DMS53 (cell line): ENCODE measurements around the gene AFAP1L2.
A peak's percentile ranks its signal among the peaks of the same experiment; 100 is the strongest.
"Not testable (repeated sequence)": the region's sequence is repeated elsewhere in the genome, so short reads cannot be mapped to it uniquely, and the experiment has no call there.

Experiments
- DNase-seq: peaks from one replicate; lab custom pipeline; 2025; lab: John Stamatoyannopoulos, UW

Gene AFAP1L2

DNA sequence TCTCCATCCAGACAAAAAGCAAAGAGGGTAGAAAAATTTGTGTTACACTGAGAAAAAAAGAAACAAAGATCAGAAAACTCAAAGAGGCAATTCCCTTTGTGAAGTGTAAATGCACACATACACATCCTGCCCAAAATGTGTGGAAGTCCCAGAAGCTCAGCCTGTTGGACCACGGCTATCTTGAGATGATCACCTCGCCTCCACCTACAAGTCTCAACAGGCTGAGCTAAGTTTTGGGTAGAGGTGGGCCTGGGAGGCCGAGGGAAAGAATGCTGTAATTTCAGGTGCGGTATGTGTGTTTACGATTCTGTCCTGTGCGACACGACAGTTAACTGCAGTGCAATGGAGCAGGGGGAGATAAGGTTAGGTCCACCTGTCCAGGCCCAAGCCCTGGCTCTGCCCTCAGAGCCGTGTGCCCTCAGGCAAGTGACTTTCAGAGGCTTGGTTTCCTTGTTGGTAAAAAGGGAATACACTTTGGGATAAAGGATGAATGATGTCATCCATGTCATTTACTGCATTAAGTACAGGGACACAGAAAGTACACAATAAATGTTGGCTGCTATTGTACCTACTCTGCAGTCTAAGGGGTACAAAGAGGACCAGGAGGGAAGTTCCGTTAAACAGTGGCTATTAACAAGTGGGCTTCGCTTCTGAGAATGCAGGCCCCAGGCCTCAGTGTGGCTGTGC, 67.3 kb downstream of the AFAP1L2 start:
- no peak for DNase-seq

DNA sequence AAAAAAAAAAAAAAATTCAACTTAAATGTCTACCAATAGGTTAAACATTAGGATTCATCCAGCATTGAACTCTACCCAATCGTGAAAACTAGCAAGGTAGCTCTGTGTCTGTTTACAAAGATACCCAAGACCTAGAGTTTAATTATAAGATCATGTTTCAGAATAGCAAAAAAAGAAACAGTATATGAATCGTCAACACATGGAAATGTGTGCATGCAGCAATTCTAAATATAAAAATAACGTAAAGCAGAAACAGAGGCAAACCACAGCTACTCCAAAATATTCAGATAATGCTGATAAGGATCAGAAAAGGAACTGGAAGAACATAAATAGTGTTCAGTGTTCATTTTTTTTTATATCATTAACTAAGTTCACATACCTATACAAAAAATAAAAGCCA, 68.7 kb downstream of the AFAP1L2 start:
- DNase-seq: no peak

DNA sequence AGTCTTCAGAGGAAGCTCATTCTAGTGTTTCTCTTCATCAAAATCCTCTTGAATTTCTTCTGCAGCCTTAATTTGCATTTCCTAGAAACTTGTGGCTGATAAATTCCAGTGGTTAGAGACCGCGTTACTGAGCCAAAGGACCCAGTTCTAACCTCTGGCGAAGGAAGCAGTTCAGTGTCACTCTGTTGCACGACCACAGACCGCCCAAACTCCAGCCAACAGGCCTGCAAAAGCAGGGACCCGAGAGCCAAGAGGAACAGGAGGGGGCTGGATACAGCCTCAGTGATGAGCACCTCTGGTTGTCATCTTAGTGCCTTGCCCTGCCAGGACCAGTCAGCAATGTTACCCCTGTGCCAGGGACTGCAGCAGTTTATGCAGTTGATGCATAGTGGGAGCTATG, 70.0 kb downstream of the AFAP1L2 start:
- DNase-seq: no peak

DNA sequence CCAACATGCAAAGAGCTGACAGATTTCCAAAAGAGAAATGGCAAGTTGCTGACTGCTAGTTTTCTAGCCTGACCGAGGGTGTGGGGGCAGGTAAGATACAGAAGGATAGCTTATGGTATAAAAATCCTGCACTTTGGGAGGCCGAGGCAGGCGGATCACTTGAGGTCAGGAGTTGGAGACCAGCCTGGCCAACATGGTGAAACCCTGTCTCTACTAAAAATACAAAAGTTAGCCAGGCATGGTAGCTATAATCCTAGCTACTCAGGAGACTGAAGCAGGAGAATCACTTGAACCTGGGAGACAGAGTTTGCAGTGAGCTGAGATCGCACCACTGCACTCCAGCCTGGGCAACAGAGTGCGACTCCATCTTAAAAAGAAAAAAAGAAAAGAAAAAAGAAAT, 70.9 kb downstream of the AFAP1L2 start:
- not testable (repeated sequence) for DNase-seq

DNA sequence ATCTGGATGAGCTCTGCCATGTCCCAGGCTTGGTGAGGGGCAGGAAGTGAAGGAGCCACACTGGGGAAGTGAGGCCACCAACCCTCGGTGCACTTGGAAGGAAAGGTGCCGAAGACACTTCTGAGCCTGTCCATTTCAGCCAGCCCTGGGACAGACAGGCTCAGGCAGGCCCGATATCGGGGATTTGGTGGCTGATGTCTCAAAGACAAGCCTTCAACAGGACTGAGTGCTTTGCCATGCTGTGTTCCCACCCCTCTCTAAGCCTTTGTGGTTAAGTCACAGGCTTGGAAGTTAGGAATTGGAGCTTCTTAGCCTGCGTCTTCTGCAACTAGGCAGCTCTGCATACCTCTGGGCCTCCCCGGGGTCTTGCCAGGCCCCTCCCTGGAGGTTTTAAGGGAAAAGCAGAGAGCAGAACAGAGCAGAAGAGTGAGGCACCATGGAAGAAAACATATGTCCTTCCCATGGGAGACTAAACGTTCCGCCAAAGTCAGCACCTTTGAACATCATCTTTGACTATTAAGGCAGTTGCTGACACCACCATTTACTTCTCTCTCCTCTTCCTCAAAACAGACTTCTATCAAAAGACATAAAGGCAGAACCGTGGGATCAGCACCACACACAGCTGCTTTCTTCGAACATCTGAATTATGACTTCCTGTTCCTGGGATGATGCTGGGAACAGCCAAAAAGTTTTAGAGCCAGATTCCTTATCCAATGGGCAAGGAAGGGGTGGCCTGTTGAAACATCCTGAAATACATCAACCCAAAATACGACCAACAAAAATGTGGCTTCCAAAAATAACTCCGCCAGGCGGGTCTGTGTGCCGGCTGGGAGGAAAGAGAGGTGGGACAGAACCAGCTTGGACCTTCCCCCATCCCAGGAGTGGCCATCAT, 71.8 kb downstream of the AFAP1L2 start:
- no peak for DNase-seq

DNA sequence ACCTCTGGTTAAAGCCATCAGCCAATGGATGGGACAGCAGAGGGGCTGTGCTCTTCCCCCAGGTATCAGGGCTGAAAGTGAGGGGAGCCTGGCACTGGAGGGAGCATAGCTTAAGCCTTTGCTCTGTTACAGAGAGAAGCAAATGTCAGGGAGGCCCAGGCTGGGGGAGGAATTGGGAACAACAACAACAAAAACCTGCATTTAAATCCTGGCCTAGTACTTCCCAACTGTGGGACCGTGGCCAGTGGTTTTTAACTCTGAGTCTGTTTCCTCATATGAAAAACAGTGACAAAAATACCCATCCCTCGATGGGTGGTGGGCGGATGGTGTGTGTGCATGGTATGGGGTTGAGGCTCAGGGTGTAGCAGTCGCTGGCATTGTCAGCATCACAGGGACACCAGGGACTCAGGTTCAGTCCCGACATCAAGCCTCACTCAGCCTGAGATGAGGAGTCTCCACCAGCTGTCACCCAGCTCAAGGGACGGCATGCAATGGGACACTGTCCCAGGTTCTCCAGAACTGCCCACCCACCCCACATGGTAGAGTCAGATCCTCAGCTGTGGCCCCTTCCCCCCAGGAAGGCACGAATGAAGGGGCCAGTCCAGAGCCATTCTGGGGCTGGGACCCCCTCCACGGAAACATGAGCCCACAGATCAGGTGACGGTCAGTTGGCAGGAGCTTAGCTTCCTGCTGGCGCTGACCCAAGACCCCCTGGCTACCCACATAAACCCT, 74.5 kb downstream of the AFAP1L2 start:
- no peak for DNase-seq

DNA sequence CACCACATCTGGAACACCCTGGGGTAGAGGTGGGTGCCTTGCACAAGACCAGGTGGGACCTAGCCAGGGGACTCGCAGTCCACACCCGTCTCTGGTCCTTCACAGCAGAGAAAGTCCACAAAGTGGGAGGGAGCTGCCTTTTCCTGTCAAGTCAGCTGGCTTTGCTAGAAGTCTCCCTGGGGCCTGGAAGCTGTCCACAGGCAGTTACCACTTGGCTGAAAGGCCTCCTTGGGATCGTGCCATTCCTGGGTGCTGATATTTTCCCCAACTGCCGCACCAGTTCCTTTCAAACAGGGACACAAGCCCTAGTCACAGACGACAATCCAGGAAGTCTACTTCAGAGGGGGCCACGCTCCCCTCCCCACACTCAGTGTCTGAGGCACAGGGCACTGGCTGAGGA, 75.4 kb downstream of the AFAP1L2 start:
- DNase-seq: no peak

DNA sequence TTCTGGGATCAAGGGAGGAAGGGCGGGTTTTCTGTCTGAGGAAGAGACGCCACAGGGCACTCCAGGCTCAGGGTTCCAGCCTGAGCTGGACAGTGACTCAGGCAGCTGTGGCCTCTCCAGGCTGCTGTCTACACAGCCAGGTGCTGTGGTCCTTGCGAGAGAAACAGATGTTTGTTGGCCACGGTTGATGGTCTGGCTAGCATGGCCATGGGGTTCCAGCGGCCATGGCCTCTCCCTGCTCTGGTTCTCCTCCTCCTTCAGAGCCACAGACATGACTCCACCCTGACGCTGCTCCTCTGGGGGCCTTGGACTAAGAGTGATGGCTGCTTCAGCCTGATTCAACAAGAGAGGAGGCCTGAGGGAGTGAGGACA, 75.9 kb downstream of the AFAP1L2 start:
- peak; percentile 40 for DNase-seq

DNA sequence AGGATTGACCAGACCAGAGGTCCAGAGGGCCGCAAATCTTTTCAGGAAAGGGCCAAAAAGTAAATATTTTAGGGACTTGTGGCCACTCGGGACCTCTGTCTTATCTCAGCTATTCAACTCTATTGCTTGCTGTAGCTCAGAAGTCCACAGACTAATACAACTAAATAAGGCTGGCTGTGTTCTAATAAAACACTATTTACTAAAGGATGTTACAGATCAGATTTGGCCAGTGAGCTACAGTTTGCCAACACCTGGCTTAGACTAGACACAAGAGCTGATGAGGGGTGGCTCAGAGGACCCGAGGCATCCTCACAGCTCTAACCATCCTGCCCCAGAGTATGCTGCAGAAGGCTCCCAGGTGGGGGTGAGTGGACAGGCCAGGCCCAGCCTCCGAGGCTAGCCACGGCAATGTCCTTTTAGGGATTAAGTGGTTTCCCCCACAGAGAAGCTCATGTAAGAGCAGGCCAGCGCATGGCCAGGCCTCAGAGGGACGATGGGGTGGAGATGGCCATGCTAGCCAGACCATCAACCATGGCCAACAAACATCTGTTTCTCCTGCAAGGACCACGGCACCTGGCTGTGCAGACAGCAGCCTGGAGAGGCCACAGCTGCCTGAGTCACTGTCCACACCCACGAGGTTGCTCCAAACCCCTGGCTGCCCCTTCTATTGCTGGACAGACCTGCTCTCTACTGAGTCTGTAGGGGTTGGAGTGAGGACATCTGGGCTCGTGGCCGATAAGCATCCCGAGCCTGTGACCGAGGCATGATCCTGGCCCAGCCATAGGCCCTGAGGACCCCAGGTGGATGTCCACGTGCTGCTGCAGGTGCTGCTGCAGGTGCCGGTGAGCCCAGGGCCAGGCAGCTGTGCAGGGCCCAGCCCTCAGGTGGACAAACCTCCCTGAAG, 76.5 kb downstream of the AFAP1L2 start:
- no peak for DNase-seq

DNA sequence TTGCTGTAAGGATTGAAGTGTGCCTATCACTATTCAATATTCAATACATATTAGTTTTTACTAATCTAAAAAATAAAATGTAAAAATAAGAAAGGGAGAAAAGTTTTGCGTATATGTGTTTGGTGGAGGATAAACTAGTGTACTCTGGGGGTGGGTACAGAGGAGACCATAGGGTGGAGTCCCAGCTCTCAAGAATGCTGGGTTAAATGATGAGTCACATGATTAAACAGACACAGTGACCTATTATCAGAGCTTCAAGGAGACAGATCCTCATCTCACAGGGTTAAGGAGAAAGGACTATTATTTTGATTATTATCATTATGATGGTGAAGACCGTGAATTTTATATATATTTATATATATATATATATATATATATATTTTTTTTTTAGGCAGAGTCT, 77.5 kb downstream of the AFAP1L2 start:
- no peak for DNase-seq

DNA sequence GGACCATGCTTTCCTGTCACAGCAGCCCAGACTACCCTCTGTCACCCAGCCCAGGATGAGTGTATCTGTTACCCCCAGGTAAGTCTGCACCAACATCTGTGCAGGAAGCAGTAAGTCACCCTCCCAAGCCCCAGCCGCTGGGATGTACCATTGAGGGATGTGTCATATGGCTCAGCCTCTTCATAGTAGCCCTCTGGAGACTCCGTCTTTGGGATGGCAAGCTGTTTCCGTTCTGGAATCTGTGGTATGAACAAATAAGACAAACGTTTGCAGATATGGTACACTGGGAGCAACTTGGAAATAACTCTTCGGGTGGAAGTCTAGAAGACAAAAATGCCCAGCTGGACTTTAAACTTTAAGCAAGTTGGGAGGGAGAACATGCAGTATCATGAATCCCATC, 81.3 kb downstream of the AFAP1L2 start:
- no peak for DNase-seq

DNA sequence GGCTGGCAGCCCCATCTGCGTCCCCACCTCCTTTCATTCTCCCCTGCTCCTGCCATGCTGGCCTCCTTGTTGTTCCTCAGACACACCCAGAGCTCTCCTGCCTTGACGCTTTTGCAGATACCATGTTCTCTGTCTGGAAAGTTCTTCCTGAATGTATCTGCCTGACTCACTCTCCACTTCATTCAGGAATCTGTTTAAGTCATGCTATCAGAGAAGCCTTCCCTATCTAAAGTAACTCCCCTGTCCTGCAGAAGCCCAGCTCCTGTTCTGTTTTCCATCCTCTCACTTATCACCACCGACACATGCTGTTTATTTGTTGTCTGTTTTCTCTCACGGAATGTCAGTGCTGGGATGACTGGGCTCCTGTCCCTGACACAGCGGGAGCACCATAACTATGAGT, 82.0 kb downstream of the AFAP1L2 start:
- no peak for DNase-seq

DNA sequence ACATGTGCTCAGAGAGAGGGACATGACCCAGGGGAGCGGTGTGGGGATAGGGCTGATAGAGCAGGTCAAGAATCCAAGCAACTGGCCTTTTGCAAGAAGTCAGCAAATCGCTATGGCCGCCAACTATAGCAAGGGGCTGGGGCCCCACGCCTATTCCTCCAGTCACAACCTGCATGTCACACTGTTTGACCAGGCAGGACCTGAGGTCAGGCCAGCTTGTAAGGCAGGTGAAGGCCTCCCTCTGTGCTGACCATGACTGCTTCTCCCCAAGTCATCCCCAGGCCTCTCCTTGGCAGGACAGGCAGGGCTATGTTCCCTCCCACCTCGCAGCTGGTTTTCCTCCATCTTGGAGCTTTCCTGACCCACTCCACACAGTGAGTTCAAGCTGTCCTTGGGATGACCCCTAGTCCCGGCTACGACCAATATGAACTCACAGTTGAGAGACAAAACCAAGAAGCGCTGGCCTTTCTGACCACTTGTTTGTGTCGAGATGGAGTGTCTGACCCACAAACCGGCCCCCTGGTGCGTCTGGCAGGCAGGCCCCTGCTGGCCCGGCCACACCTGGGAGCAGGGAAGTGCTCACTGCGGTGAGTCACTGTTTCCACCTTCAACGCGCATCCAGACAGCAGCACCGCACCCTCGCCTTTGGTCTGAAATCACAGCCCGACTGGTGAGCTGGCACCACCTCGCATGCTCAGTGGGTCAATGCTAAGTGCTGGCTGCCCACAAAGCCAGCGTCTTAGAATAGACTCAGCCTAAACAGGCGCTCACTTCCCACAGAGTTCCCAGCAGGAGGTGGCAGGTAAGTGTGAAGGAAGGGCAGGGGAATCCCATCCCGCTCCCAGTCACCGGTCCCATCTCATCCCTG, 83.8 kb downstream of the AFAP1L2 start:
- no peak for DNase-seq

DNA sequence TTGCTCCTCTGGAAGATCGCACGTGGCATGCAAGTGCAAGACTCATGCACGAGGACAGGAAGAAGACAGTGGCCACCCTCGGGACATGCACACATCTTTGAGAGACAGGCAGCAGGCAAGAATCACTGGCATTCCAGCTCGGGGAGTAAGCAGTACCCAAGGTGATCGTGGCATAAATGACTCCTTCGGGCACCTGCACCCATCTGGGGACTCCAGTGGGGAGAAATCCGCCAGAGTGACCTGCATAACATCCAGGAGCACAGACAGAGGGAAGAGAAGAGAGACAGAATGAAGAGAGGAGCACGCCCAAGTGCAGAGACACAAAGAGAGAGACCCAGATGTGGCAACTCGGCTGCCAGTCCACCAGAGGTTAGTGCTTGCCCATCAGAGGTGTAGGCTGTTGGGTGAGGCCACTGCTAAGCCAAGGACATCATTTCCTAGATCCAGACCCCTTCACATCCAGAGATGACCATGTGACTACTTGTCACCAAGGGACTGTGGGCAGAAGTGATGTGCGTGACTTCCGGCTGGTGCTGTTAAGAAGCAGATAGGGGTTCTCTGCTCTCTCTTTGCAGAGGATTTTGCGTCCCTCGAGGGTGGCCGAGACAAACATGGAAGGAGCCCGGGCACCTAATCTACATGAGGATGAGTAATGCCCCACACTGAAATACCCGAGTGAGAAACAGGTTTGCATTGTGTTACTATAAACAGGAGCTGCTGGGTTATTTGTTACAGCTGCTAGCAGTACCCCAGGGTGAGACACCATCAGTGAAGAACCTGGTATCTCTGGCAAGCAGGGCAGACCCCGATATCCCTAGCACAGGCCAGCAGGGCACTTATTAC, 84.7 kb downstream of the AFAP1L2 start:
- no peak for DNase-seq

DNA sequence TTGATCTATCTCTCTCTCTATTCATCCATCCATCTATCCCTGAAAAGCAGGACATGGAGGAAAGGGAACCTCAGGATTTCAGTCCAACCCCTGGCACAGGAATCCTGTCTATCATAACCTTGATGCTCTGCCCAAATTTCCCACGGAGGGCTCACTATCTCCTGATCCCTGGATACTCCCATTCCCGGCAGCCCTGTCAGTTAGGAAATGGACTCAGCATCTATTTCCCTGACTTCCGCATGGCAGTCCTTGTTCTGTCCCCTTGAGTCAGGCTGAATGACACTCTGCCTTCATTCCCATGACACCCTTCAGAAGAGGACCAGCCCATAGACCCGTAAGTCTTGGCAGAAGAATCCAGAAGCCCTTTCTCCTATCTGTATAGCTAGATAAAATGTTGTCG, 87.6 kb downstream of the AFAP1L2 start:
- DNase-seq: no peak

DNA sequence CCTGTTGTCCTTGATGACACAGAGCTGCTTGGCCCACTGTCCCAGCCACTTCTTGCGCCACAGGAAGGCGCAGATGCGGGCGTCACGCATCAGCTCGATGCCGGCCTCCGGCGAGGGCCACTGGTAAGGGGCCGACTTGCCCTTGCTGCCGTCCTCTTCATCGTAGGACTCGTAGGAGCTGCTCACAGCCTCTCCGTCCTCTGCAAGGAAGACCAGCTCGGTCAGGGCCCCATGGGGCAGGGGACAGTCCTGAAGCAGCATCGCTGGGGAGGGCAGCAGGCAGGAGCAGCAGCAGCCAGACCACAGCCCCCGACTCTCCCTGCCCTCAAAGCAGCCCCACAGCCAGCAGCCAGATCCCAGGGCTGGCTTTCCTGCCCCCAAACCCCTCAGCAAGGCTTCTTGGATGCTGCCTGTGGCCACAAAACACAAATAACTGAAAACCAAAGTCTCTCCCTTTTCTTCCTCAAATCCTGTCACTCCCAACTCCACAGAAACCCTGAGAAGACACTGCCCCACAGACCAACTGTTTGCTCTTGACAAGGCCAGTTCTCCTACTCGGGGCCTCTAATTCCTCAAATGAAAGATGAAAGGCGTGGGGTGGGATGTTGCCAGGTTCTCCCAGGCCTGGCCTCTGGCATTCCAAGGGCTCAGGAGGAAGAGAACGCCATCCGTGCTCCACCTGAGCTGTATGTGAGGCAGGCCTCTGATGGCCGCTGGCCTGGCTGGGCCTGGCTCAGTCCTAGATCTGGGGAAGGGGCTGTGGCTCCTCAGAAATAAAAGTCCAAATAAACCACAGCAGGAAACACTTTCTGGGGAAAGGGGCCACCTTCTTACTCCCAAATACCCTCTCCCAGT, 88.5 kb downstream of the AFAP1L2 start:
- no peak for DNase-seq

DNA sequence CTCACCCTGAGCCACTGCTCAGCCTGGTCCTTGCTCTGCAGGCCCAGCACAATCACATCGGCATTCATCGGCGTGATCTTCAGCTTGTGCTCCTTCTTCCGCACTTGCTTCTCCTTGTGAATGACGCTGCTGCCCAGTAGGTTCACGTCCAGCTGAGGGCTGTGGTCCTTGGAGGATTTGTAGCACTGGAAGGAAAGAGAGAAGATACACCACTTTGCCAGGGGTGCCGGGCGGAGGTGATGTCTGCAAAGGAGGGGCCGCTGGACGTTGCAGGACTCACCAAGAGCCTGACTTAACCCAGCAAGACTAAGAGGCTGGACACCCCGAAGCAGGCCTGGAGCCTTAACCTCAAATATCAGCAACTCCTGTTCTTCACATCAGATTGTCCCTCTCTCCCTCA, 90.4 kb downstream of the AFAP1L2 start:
- DNase-seq: no peak

DNA sequence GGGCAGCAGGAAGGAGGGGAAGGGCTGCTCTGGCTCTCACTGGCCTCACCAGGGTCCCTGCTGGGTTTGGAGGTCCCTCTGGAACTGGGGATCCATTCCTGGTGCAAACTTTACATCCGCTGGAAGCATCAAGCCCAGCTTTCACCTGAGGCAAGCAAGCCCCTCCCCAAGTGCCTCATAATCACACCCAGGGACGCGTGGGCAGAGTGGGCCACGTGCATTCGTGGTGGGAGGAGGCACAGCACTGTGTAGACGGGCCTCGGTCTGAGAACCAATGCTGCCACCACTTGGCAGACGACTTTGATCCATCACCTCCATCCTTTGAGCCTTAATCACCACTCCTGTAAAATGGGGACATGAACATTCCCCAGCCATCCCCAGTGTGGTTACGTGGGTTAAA, 91.2 kb downstream of the AFAP1L2 start:
- DNase-seq: no peak
